Stimulated activated CD8-positive, alpha-beta memory T cell treated with anti-CD3 and anti-CD28 coated beads, Interleukin-12 subunit alpha, Interleukin-12 subunit beta, amount 100 ng/mL, for 1 hour (primary cell): ENCODE results near the gene CASKIN1.

Source experiments
- DNase-seq: peaks from one replicate; pipeline ENCODE4 v3.0.0-alpha.2; 2020; ENCODE audit warnings: low read depth

CASKIN1 gene

DNA sequence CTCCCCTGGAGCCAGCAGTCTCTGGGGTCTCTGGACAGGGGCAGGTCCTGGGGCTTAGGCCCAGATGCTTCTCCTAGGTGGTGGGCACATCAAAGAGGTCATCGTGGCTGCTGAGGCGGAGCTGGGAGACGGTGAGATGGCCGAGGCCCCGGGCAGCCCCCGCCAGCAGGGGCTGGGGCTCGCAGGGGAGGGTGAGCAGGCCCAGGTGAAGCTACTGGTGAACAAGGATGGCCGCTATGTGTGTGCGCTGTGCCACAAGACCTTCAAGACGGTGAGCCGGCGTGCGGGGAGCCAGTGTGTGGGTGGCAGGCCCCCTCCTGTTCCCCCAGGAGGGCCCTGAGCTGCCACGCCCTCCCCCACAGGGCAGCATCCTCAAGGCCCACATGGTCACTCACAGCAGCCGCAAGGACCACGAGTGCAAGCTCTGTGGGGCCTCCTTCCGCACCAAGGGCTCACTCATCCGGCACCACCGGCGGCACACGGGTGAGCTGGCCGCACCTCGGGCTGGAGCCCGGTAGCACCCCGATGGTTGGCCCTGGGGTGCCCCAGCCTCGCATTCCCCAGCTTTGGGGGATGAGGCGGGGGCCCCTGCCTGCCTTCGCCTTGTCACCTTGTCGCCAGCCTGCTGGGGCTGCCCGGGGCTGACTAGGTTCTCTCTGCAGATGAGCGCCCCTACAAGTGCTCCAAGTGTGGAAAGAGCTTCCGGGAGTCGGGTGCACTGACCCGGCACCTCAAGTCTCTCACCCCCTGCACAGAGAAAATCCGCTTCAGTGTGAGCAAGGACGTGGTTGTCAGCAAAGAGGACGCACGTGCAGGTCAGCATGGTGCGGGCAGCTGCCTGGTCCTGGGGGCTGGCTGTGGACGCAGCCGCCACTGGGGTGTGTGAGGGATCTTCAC is 35.9 kb upstream of the CASKIN1 start:
- no peak for DNase-seq

DNA sequence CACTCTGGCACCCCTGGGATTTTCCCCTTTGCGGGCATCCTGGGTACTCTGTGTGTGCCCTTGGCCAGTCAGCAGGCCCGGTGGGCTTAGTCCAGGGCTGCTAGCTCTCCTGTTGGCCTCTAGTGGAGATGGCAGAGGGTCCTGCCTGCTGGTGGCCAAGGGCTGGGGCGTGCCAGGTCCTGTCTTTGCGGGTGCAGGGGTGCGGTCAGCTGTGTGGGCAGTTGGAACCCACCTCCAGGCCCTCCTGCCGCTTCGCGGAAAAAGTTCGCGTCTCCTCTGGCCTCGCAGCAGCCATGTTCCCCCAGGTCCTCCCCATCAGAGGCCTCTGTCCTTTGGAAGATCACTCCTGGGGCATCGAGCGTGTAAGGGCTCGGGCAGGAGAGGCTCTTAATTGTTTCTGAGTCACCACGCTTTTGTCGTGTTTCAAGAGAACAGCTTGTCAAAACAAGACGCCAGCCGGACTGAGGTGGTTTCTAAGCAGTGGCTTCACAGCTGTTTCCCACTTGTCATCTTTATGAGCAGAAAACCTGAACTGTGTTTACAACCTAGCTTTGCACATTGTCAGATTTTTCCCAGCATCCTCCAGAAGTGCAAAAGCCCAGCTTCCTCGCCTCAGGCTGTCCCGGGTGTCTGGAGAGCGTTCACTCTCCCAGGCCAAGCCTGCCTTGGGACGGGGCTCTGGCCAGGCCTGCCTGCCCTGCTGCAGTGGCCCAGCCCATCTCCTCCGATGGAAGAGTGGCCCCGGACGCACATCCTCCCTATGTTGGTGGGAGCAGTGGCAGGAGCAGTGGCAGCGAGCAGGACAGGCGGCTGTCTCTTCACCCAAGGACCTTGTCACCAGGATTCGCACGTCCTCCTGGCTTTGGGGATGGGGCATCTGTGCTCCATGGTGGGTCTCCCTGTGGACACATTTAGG is 34.9 kb upstream of the CASKIN1 start:
- DNase-seq, result no peak

DNA sequence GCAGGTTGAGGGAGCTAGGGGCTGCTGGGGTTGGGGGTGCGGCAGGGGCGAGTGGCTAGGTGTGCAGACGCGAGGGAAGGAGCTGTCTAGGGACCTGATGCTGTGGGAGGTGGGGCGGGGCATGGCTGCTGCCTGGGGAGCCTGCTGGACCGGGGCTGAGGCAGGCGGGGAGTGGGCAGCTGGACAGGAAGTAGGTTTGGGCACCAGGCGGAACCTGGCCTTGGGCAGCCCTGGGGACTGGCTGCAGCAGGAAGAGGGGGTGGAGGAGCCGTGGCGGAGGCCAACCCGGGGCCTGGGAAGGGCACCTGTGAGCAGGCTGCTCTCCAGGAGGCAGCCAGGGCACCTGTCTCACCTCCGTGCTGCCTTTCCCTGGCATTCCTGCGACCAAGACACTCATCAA is 34.0 kb upstream of the CASKIN1 start:
- no peak for DNase-seq

DNA sequence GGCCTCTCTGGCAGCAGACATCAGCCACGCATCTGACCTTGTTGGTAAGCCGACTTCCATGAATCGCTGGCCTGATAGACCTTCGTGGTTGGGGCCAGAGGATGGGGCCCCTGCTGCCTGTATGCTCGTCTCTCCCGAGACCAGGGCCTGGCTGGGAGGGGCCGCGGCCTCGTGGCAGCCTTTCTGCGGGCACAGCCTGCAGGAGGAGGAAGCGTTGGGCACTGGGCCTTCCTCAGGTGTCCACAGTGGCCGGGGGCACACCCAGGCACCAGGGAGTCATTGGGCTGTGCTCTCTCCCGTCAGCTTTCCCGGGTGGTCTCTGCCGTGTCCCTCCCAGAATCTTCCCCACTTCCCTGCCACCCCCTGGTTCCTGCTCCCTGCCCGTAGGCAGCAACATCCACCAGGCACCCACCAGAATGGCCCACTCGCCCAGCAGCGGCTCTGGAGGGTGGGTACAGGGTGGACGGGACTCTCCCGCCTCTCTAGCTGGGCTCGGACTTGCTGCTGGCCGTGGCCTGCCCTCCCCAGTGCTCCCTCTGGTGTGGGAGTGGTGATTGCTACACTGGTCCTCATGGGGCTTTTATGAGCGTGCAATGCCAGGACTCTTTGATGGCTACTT is 33.3 kb upstream of the CASKIN1 start:
- no peak for DNase-seq

DNA sequence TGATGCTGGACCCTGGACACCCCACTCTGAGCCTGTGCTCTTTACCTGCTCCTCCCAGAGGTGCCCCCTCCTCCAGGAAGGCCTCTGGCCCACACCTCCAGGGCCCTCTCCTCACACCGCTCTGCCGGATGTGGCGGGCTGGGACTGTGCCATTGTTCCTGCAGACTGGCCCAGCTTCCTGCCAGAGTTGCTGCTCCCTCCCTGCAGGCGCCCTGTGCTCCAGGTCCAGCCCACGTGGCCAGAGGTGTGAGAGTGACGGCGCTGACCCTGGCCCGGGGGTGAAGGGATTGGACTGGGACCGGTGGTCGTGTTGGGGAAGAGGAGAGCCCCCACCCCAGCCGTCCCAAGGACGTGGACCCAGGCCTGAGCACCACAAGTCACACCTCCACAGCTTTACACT is 32.7 kb upstream of the CASKIN1 start:
- DNase-seq, result no peak

DNA sequence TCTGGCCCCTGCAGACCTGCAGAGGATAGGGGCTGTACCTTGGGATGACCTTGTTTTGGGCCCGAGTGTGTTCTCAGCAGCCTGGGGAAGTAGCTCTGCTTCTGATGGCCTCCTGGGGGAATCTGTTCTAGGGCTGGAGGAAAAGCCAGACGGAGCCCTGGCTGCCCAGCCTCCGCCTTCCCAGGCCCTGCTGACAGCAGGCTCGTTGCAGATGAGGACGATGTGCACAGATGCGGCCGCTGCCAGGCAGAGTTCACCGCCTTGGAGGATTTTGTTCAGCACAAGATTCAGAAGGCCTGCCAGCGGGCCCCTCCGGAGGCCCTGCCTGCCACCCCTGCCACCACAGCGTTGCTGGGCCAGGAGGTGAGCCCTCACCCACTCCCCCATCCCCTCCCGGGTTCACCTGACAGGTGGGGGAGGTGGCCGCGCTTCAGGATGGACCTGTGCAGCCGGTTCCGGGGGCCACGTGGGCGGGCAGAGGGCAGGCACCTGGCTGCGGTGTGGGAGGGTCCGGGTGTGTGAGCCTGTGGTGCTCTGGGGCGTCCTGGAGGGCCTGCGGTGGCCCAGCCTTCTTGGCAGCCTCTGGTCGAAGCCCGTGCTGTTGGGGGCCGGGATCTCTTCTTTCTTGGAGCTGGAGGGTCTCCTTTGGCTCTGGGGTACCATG is 31.9 kb upstream of the CASKIN1 start:
- no peak for DNase-seq

DNA sequence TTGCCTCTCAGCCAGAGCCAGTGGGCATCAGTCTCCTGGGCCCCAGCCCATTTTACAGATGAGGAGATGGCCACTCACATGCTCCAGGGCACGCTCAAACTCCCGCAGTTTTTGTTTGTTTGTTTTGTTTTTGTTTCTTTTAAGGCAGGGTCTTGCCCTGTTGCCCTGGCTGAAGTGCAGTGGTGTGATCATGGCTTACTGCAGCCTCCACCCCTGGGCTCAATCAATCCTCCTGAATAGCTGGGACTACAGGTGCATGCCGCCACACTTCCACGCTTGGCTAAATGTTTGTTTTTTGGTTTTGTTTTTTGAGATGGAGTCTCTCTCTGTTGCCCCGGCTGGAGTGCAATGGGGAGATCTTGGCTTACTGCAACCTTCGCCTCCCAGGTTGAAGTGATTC is 30.5 kb upstream of the CASKIN1 start:
- DNase-seq, result no peak

DNA sequence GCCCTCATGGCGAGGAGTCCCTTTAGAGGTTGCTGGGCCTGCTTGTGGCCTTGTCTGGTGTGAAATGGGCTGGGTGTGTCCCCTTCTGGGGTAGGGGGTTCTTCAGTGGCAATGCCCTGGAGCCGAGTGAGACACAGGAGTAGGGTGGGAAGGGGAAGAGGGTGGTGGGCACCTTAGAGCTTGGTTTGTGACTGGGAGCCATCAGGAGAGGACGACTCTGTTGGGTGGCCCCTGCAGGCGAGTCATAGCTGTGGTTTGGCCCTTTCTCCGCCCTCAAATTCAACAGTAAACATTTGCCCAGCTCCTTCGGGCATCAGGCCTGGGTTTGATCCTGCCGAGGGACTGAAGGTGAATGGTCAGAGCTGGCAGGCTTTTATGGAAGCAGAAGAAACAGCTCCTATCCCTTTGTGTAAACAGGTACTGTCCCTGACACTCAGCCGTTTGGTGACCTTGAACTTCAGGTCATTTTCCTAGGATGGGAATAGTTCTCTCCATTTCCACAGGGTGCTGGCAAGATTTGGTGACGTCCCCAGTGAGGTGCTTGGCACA is 29.9 kb upstream of the CASKIN1 start:
- no peak for DNase-seq

DNA sequence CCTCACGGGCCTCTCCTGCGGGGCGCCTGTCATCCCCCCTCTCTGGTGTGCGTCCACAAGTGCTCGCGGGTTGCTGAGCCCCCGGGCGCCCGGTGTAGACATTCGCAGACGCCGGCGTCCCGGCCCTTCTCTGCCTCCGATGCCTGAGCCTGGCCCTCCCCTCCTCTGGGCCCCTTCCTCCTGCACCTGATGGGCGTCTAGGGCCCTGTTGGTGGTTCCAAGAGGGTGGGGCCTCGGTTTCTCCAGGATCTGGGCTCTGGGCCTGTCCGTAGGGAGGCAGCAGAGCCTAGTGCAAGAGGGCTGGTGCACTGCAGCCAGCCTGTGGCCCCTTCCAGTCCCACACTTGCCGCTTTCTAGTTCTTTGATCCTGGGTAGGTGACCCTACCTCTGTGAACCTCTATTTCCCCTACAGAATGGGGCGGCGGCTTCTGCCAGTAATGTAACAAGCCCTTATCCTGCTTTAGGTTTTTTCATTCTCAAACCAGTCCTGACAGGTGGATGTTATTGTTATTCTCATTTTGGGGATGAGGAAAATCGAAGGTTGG is 27.6 kb upstream of the CASKIN1 start:
- DNase-seq, result peak; percentile 5

DNA sequence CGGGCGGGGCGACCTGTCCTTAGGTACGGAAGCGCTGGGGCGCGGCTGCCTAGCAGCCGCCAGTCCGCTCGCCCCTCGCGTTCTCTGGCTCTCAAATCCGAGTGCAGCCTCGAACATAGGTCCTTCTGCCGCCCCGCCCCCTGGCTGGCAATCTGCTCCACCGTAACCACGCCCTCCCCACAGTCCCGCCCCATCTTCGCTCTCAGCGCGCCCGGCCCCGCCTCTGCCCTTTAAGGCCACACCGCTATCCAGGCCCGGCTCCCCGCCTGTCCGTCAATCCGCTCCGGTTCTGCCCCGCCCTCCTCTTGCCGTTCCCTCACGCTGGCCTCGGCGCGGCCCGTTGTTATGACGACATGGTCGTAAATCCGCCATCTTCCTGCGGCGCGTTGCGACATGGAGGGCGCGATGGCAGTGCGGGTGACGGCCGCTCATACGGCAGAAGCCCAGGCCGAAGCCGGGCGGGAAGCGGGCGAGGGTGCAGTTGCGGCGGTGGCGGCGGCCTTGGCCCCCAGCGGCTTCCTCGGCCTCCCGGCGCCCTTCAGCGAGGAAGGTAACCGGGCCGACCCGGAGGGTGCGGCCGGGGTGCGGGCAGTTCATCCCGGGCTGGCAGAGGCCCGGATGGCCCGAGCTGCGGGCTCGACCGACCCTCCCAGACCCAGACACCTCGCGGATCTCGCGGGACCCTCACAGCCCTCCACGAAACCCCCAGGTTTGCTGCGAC is 27.0 kb upstream of the CASKIN1 start, which contains the start of gene E4F1:
TSS of gene E4F1 (plus strand) at position 371 of the 721 bp plus-strand sequence. CDS start at position 394, 23 bp downstream.
- peak; percentile 97 for DNase-seq

DNA sequence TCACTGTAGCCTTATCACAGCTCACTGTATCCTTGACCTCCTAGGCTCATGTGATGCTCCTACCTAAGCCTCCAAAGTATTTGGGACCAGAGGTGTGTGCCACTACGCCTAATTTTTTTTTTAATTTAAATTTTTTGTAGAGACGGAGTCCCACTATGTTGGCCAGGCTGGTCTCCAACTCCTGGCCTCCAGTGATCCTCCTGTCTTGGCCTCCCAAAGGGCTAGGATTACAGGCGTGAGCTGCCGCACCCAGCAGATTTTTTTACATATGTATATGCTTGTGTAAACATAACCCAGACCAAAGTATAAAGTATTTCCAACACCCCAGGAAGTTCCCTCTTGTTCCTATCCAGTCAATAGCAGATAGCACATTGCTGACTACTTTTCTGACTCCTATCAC is 19.9 kb upstream of the CASKIN1 start:
- DNase-seq, result no peak

DNA sequence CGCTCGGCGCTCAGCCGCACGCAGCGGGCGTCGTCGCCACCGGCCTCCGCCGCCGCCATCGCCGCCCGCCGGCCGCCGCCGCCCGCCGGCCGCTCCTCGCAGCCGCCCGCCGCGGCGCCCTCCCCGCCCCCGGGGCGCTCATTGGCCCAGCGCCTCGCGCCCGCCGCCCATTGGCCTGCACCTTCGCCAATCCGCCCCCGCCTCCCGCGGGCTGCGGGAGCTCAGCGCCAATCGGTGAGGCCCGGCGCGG is 18.2 kb upstream of the CASKIN1 start, which contains the start of gene PGP:
TSS of gene PGP (minus strand) at position 122 of the 250 bp plus-strand sequence. CDS start at position 59, 63 bp downstream.
- DNase-seq, result no peak

DNA sequence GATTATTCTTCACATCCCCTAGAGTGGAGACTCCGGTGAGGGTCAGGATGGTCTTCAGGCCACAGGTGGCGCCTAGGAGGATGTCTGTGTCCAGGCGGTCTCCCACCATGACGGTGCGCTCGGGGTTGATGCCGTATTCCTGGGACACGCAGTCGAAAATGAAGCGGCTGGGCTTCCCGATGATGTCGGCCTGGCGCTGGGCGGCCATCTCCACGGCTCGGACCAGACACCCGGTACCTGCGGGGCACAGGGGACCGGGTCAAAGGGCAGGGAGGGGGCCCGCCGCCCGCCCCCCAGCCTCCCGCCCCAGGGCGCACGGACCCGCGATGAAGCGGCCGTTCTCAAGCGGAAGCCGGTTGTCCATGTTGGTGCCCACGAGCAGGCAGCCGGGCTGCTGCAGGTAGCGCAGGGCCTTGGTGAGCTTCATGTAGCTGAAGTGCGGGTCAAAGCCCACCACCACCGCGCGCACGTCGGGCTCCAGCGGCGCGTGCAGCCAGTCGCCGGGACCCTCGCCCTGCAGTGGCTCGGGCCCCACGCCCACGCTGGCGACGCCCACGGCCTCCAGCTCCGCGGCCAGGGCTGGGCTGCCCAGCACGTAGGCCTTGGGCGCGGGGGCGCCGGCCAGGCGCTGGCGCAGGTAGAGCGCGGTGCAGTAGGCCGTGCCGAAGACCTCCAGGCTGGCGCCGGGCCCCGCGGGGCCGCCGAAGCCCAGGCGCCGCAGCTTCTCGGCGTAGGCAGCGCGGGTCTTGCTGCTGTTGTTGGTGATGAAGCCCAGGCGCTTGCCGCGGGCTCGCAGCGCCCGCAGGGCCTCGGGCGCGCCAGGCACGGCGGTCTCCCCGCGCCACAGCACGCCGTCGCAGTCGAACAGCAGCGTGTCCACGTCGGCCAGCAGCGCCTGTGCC is 17.7 kb upstream of the CASKIN1 start:
- DNase-seq, result no peak

DNA sequence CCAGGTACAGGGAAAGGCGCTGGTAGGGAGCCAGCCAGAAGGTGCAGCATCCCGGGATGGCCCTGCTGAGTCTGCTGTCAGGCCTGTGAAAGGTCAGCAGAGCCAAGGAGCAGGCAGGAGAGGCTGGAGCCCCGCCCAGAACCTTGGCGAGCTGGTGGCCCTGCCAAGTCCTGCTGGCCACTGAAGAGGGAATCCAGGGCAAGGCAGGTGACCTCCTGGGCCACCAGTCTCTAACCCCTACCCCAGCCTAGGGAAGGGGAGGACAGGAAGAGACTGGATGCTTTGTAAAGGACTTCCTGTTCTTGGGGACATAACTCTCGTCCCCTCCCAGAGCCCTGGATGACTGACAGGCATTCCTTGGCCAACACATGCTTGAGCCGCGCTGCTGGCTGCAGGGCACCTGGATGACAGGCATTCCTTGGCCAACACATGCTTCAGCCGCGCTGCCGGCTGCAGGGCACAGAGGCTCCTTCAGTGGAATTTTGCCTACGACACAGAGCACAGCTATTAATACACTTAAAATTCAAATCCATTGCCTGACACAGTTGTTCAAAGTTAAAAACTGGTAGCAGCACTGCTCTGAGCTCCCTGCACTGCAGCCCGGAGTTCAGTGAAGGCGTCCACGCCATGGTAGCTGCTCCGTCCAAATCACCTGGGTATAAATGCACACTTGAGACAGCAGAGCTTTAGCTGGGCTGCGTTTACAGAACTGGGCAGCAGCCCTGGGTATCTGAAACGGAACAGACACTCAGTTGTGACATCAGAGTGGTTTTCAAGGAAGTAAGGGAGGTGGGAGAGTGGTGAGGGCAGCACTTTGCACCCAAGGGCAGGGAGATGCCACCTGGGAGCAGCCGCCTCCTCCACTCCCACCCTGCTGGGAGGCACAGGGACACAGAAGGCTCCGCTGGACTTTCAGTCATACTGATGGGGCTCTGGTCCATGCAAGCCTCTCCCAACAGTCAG is 16.2 kb upstream of the CASKIN1 start:
- no peak for DNase-seq

DNA sequence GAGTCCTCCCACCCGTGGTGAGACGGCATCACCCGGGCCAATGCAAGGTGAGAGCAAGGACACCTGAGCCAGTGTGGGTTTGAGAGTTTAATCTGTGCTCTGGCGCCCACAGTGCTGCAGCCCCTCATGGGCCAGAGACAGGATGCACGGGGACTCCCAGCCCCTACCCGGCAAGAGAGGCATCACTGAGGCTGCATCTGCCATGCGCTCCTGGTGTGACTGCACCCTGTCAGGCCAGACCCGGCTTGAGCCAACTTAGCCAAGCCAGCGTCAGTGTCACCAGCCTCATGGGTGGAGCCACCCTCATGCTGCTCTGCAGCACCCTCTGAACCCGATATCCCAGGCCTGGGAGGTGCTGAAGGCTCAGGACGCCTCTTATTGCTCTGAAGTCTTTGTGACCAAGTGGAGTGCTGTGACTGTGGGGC is 15.5 kb upstream of the CASKIN1 start:
- DNase-seq, result no peak

DNA sequence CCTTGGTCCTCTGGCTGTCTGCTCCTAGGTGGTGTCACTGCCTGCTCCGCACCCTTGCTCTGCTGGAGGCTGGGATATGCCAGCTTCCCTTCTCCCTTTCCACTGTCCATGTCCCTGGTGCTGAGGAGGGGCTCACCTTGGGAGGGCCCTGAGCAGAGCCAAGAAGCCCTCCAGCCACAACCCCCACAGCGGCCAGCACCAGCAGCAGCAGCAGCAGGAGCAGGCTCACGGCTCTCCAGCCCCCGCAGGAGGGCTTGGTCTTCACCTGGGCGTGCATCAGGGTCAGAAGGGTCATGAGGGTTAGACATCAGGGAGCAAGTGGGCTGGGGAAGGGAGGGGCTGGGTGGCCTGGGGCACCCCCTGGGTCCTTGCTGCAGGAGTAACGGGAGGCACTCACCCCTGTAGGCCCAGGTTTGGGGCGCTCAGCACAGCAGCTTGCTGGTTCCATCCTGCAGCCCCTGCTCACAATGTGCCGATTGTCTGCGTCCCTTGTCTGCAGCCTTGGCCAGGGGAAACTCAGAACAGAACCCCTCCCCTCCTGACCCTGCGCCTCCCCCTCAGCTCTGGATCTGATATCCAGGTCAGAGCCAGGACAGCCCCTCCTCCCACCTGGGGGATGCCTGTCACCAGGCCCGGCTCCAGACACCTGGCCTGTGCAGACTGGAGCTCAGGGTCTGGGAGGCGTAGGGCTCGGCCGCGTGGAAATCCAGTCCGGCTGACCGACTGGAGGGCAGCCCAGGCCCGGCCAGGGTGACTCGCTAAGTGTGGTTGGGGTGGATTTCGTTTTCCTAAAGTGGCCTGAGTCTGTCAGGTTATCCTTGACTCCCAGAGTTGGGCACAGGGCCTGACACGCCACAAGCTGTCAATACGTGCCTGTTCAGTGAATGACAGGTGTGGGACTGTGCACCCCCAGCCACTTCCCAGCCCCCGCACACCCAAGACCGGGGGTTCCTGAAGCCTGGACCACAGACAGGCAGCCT is 14.3 kb upstream of the CASKIN1 start, which contains the start of gene BRICD5:
TSS of gene BRICD5 (minus strand) at position 478 of the 980 bp plus-strand sequence. CDS start at position 448, 30 bp downstream.
- no peak for DNase-seq

DNA sequence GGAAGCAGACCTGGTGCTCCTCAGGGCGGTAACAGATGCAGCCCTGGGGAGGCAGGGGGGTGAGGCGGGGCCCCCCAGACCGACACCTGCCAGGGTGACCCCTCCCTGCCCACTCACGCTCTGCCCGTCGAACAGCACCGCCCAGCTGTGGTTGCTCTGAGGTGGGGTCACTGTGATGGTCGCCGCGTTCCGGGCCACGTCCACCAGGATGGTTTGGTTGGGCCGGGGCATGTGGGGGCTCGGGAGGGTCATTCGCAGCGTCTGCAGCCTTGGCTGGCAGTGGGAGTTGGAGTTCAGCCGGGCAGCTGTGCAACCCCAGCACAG is 13.6 kb upstream of the CASKIN1 start:
- no peak for DNase-seq
